HepG2 (cell line): Measurements from ENCODE around the gene LIFR. TPM values are rescaled to one million over a fixed set of nuclear protein-coding genes. Genes with fewer than 3 reads are reported as not detected.

Experiments
- ATAC-seq: fragments of 200-7000 bp; cut with Tn5 transposase; 3 replicates; pipeline ENCODE4 v1.9.1; 2020; ENCODE audit warnings: mild to moderate bottlenecking, moderate library complexity
- BruUV-seq: library from RNA; stranded (reverse); fragments of 400-500 nt; replicated peaks from 2 replicates; lab custom pipeline; 2021; lab: Mats Ljungman, UMichigan
- CTCF ChIA-PET: fragments of 300-600 bp; formaldehyde crosslinking; extraction: SDS; loops from one replicate; lab custom pipeline; 2021; ENCODE audit warnings: low total read pairs, inconsistent platforms, low intra/inter-chr PET ratio; lab: Yijun Ruan, JAX
- POLR2A ChIA-PET: fragments of 350-600 bp; sonication (Branson Sonifier 250); formaldehyde crosslinking; loops from one replicate; lab custom pipeline; 2020; ENCODE audit warnings: antibody characterized with exemption, inconsistent platforms; lab: Yijun Ruan, JAX
- DNase-seq: peaks from one replicate; pipeline ENCODE4 v3.0.0-alpha.2; 2015; ENCODE audit warnings: low spot score
- FAIRE-seq: peaks from 3 replicates; lab custom pipeline; 2011; peaks lifted over from hg19 to GRCh38; lab: Jason Lieb, UNC
- H2AFZ ChIP-seq: one replicate; pipeline ENCODE4 v1.6.1; 2011; ENCODE audit warnings: low read length, inconsistent platforms
- H3K27ac ChIP-seq: fragments of 300-600 bp; 3 replicates; pipeline ENCODE4 v1.8.0; 2011; ENCODE audit warnings: mixed run types, mild to moderate bottlenecking, mixed read lengths, low read length, inconsistent platforms; ENCODE audit not compliant: insufficient read depth; ENCODE audit errors: extremely low read length
- H3K27me3 ChIP-seq, 2 experiments: fragments of 200-600 bp in 1 of 2; 2 replicates in 1 of 2; 3 replicates in 1 of 2; pipeline versions ENCODE4 v1.6.0 to v1.8.0; 2011; ENCODE audit warnings: low read length in 2 of 2, mild to moderate bottlenecking in 2 of 2, moderate library complexity in 2 of 2, inconsistent platforms in 1 of 2; ENCODE audit not compliant: insufficient read depth in 2 of 2, control insufficient read depth in 1 of 2
- H3K36me3 ChIP-seq, 2 experiments: fragments of 200-600 bp in 1 of 2; replicated peaks in 1 of 2; 2 replicates in 1 of 2; 3 replicates in 1 of 2; pipeline versions ENCODE4 v1.5.1 to v1.8.0; 2011; ENCODE audit warnings: low read length in 2 of 2, inconsistent platforms in 1 of 2; ENCODE audit not compliant: insufficient read depth in 2 of 2, control insufficient read depth in 1 of 2
- H3K4me1 ChIP-seq: 2 replicates; pipeline ENCODE4 v1.5.1; 2012; ENCODE audit warnings: low read length, inconsistent platforms; ENCODE audit not compliant: insufficient read depth
- H3K4me2 ChIP-seq: 2 replicates; pipeline ENCODE4 v1.6.0; 2011; ENCODE audit warnings: low read depth, low read length, inconsistent platforms
- H3K4me3 ChIP-seq, 3 experiments: fragments of 200-600 bp in 1 of 3; sonication (generic), shearing (Covaris generic) in 1 of 3; replicated peaks in 1 of 3; 2 replicates each; pipeline ENCODE4 v1.5.1; 2011 to 2016; ENCODE audit warnings: low read length in 3 of 3, inconsistent platforms in 2 of 3, low read depth in 2 of 3, mild to moderate bottlenecking in 2 of 3, control low read depth in 1 of 3, mixed read lengths in 1 of 3; ENCODE audit not compliant: insufficient read depth in 1 of 3
- H3K79me2 ChIP-seq: one replicate; pipeline ENCODE4 v1.6.1; 2011; ENCODE audit warnings: low read length, inconsistent platforms; ENCODE audit not compliant: insufficient read depth
- H3K9ac ChIP-seq: 2 replicates; pipeline ENCODE4 v1.6.0; 2011; ENCODE audit warnings: mild to moderate bottlenecking, low read depth, low read length, inconsistent platforms; ENCODE audit not compliant: insufficient read depth
- H3K9me3 ChIP-seq: 2 replicates; pipeline ENCODE4 v1.5.1; 2012; ENCODE audit warnings: mild to moderate bottlenecking, low read length
- H4K20me1 ChIP-seq: 2 replicates; pipeline ENCODE4 v1.6.0; 2011; ENCODE audit warnings: inconsistent platforms, mild to moderate bottlenecking, low read length, moderate library complexity; ENCODE audit not compliant: insufficient read depth
- KLF13 ChIP-seq: sonication (generic); formaldehyde crosslinking; IDR thresholded peaks from 2 replicates; pipeline ENCODE4 v1.4.0; 2020; ENCODE audit warnings: mild to moderate bottlenecking, missing genetic modification reagents
- MAFF ChIP-seq: IDR thresholded peaks from 2 replicates; pipeline ENCODE4 v1.6.1; 2011; ENCODE audit warnings: low read depth, low read length, improper control_type of control experiment
- NFKB2 ChIP-seq: sonication (generic); formaldehyde crosslinking; IDR thresholded peaks from 2 replicates; pipeline ENCODE4 v1.4.0; 2020; ENCODE audit warnings: missing genetic modification reagents, borderline replicate concordance
- RFXANK ChIP-seq: IDR thresholded peaks from 2 replicates; pipeline ENCODE4 v1.6.1; 2016
- SIN3A ChIP-seq: IDR thresholded peaks from 2 replicates; pipeline ENCODE4 v1.6.1; 2011; ENCODE audit warnings: low read depth, mild to moderate bottlenecking, control low read depth, low read length, borderline replicate concordance
- SOX13 ChIP-seq, 3 experiments: fragments of 450-650 bp in 1 of 3; sonication (generic) in 1 of 3; formaldehyde crosslinking in 1 of 3; IDR thresholded peaks in 2 of 3; conservative IDR thresholded peaks in 1 of 3; 2 replicates each; pipeline versions ENCODE4 v1.5.0 to v1.6.1; 2016 to 2020; ENCODE audit warnings: antibody characterized with exemption in 1 of 3, mild to moderate bottlenecking in 1 of 3, missing compliant biosample characterization in 1 of 3, missing genetic modification reagents in 1 of 3, moderate library complexity in 1 of 3
- TSC22D2 ChIP-seq: sonication (generic); formaldehyde crosslinking; IDR thresholded peaks from 2 replicates; pipeline ENCODE4 v1.5.1; 2020; ENCODE audit warnings: missing genetic modification reagents, mild to moderate bottlenecking, borderline replicate concordance
- ZBTB38 ChIP-seq: sonication (generic); formaldehyde crosslinking; IDR thresholded peaks from 2 replicates; pipeline ENCODE4 v1.5.1; 2020; ENCODE audit warnings: mild to moderate bottlenecking, missing genetic modification reagents
- ZNF17 ChIP-seq: sonication (generic); formaldehyde crosslinking; IDR thresholded peaks from 2 replicates; pipeline ENCODE4 v1.5.0; 2020; ENCODE audit warnings: mild to moderate bottlenecking, missing genetic modification reagents
- ZNF670 ChIP-seq: sonication (generic); formaldehyde crosslinking; IDR thresholded peaks from 2 replicates; pipeline ENCODE4 v1.8.0; 2022; ENCODE audit warnings: mild to moderate bottlenecking, missing genetic modification reagents, borderline replicate concordance
- WGBS: methylation state at CpG from one replicate; pipeline ENCODE4 v1.1.6; 2017; ENCODE audit warnings: low lambda C conversion rate; 5-methylcytosine and 5-hydroxymethylcytosine counted together
- in situ Hi-C: cut with HindIII; loops from 2 replicates; pipeline ENCODE4 v1.10.0; 2017; ENCODE audit warnings: low pct_unique_long_range_greater_than_20kb; ENCODE audit not compliant: extremely low pct_ligation_motif_present
- intact Hi-C: fragments of 100-400 bp; cut with micrococcal nuclease; formaldehyde crosslinking; loops from one replicate; pipeline ENCODE4 v1.10.0; 2022; ENCODE audit not compliant: unreplicated experiment
- polyA plus RNA-seq, 8 experiments: library from polyadenylated mRNA; depleted of rRNA in 3 of 8; stranded (reverse) in 7 of 8; unstranded in 1 of 8; fragments of >200 nt; fragmentation: Illumina TruSeq in 4 of 8; extraction: Trizol in 4 of 8; gene quantifications; 2 replicates each; pipeline versions ENCODE4 v1.2.1 to v1.2.3, GENCODE V29; 2011 to 2016; ENCODE audit warnings: low read depth in 4 of 8, missing spikeins in 1 of 8, mixed read lengths in 1 of 8; ENCODE audit not compliant: insufficient read depth in 1 of 8
- total RNA-seq, 5 experiments: library from RNA; depleted of rRNA; stranded (reverse); fragments of >200 nt; fragmentation: Illumina TruSeq; extraction: Trizol; gene quantifications; 2 replicates each; pipeline ENCODE4 v1.2.3, GENCODE V29; 2016; ENCODE audit warnings: low read depth in 1 of 5
- TF ChIP-seq, protein P1 (sequence below): sonication (generic); formaldehyde crosslinking; IDR thresholded peaks from 2 replicates; pipeline ENCODE4 v1.8.0; 2022; ENCODE audit warnings: mild to moderate bottlenecking, missing genetic modification reagents, moderate library complexity
- TF ChIP-seq, protein P2 (sequence below): sonication (generic); formaldehyde crosslinking; IDR thresholded peaks from 2 replicates; pipeline ENCODE4 v1.4.0; 2020; ENCODE audit warnings: missing genetic modification reagents, borderline replicate concordance
- TF ChIP-seq, protein P3 (sequence below), 2 experiments: sonication (generic) in 1 of 2; formaldehyde crosslinking in 1 of 2; IDR thresholded peaks; 2 replicates each; pipeline versions ENCODE4 v1.4.0 to v1.6.1; 2016 to 2020; ENCODE audit warnings: borderline replicate concordance in 1 of 2, low read depth in 1 of 2, mild to moderate bottlenecking in 1 of 2, missing genetic modification reagents in 1 of 2

The LIFR gene
- total and polyA plus RNA-seq, 2 of the 13 experiments (the other 11 are each of a cell fraction or from before 2014, with no cell fraction given) = 6.3 to 25.2 TPM

DNA sequence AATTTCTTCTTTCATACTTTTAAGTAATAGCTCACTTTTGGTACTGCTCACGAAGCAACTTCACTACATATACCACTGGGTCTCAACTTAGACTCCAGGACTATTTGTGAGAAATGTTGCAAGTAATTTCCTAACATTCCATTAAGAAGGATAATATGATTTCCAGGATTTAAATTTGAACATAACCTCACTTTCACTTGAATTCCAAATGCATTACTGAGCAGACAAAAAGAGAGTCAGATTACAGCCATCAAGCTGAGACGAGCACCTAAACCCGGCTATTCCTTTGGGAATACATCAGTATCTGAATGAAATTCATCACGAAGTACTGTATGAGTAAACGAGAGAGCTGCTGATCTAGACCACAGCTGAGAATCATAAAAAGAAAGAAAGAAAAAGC is 47.3 kb downstream of the LIFR start:
- ChIA-PET POLR2A (no interaction called here), CTCF (no interaction called here)
- DNase-seq (no peak), ATAC-seq (no peak), FAIRE-seq (no peak)
- in situ Hi-C loops (no loop called here), intact Hi-C loops (no loop called here)
- Histone ChIP-seq H3K36me3 (peaks cover 6 to 36% of the 10 kb centered on the region in 2 experiments; a peak in 4 of 5 replicates), H3K27ac (no peak overlapping the region), H3K27me3 (no peaks in the 10 kb centered on the region), H3K4me2 (no peak overlapping the region), H2AFZ (no peak overlapping the region), H4K20me1 (no peaks in the 10 kb centered on the region), H3K79me2 (no peaks in the 10 kb centered on the region), H3K9me3 (no peaks in the 10 kb centered on the region), H3K9ac (no peak overlapping the region), H3K4me3 (no peak overlapping the region), H3K4me1 (no peaks in the 10 kb centered on the region)
- WGBS = 99% methylated on average over 5 of the region's 5 CpGs
- no TSS peak for BruUV-seq
- TF ChIP-seq ZNF670 (CRISPR knock-in tag) (no peak), KLF13 (CRISPR knock-in tag) (no peak), ZBTB38 (CRISPR knock-in tag) (no peak), ZNF17 (CRISPR knock-in tag) (no peak), RFXANK (CRISPR knock-in tag) (no peak), MAFF (no peak), SIN3A (no peak), NFKB2 (CRISPR knock-in tag) (no peak), SOX13 (IDR thresholded peaks at IDR 0.05) (no peak), SOX13 (CRISPR knock-in tag; conservative IDR thresholded peaks at IDR 0.05 in 1 of 2, IDR thresholded peaks at IDR 0.05 in 1 of 2) (no peak), TSC22D2 (CRISPR knock-in tag) (no peak)
- TF ChIP-seq, protein P1, sequence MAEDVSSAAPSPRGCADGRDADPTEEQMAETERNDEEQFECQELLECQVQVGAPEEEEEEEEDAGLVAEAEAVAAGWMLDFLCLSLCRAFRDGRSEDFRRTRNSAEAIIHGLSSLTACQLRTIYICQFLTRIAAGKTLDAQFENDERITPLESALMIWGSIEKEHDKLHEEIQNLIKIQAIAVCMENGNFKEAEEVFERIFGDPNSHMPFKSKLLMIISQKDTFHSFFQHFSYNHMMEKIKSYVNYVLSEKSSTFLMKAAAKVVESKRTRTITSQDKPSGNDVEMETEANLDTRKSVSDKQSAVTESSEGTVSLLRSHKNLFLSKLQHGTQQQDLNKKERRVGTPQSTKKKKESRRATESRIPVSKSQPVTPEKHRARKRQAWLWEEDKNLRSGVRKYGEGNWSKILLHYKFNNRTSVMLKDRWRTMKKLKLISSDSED (CRISPR knock-in tag) = no peak
- TF ChIP-seq, protein P2, sequence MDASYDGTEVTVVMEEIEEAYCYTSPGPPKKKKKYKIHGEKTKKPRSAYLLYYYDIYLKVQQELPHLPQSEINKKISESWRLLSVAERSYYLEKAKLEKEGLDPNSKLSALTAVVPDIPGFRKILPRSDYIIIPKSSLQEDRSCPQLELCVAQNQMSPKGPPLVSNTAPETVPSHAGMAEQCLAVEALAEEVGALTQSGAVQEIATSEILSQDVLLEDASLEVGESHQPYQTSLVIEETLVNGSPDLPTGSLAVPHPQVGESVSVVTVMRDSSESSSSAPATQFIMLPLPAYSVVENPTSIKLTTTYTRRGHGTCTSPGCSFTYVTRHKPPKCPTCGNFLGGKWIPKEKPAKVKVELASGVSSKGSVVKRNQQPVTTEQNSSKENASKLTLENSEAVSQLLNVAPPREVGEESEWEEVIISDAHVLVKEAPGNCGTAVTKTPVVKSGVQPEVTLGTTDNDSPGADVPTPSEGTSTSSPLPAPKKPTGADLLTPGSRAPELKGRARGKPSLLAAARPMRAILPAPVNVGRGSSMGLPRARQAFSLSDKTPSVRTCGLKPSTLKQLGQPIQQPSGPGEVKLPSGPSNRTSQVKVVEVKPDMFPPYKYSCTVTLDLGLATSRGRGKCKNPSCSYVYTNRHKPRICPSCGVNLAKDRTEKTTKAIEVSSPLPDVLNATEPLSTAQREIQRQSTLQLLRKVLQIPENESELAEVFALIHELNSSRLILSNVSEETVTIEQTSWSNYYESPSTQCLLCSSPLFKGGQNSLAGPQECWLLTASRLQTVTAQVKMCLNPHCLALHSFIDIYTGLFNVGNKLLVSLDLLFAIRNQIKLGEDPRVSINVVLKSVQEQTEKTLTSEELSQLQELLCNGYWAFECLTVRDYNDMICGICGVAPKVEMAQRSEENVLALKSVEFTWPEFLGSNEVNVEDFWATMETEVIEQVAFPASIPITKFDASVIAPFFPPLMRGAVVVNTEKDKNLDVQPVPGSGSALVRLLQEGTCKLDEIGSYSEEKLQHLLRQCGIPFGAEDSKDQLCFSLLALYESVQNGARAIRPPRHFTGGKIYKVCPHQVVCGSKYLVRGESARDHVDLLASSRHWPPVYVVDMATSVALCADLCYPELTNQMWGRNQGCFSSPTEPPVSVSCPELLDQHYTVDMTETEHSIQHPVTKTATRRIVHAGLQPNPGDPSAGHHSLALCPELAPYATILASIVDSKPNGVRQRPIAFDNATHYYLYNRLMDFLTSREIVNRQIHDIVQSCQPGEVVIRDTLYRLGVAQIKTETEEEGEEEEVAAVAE (CRISPR knock-in tag) = no peak
- TF ChIP-seq, protein P3, sequence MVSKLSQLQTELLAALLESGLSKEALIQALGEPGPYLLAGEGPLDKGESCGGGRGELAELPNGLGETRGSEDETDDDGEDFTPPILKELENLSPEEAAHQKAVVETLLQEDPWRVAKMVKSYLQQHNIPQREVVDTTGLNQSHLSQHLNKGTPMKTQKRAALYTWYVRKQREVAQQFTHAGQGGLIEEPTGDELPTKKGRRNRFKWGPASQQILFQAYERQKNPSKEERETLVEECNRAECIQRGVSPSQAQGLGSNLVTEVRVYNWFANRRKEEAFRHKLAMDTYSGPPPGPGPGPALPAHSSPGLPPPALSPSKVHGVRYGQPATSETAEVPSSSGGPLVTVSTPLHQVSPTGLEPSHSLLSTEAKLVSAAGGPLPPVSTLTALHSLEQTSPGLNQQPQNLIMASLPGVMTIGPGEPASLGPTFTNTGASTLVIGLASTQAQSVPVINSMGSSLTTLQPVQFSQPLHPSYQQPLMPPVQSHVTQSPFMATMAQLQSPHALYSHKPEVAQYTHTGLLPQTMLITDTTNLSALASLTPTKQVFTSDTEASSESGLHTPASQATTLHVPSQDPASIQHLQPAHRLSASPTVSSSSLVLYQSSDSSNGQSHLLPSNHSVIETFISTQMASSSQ (IDR thresholded peaks at IDR 0.05; ENCODE audit: low read depth) = no peak
- TF ChIP-seq, protein P3 (CRISPR knock-in tag; IDR thresholded peaks at IDR 0.05; ENCODE audit: borderline replicate concordance) = no peak
